Spinal cord (tissue), 10 donors: ENCODE measurements around the gene RPAP2. TPM values are rescaled to one million over a fixed set of nuclear protein-coding genes. Genes with fewer than 3 reads are reported as not detected.
"Not testable (repeated sequence)": the region's sequence is repeated elsewhere in the genome, so short reads cannot be mapped to it uniquely, and the experiment has no call there.

Experiments used
- DNase-seq, 6 donors: peaks; one replicate each; pipeline versions ENCODE4 v3.0.0 to v3.0.0-alpha.2; 2013 to 2015; ENCODE audit warnings: low spot score in 6 of 6, low read depth in 4 of 6
- H3K27ac ChIP-seq: one replicate; pipeline ENCODE4 v1.5.1; 2013; ENCODE audit warnings: low read depth, low read length, control low read depth
- H3K27me3 ChIP-seq: one replicate; pipeline ENCODE4 v1.6.1; 2013; ENCODE audit warnings: low read length; ENCODE audit not compliant: control insufficient read depth, insufficient read depth
- H3K36me3 ChIP-seq: one replicate; pipeline ENCODE4 v1.6.1; 2013; ENCODE audit warnings: low read length; ENCODE audit not compliant: control insufficient read depth, insufficient read depth
- H3K4me1 ChIP-seq: one replicate; pipeline ENCODE4 v1.6.1; 2013; ENCODE audit warnings: low read length; ENCODE audit not compliant: control insufficient read depth, insufficient read depth
- H3K4me3 ChIP-seq: one replicate; pipeline ENCODE4 v1.5.1; 2013; ENCODE audit warnings: low read depth, low read length, control low read depth
- H3K9me3 ChIP-seq: one replicate; pipeline ENCODE4 v1.6.1; 2013; ENCODE audit warnings: low read length; ENCODE audit not compliant: control insufficient read depth, insufficient read depth
- WGBS: methylation state at CpG from one replicate; pipeline ENCODE4 v1.1.5; 2013; ENCODE audit warnings: missing lambda C conversion rate; ENCODE audit not compliant: insufficient coverage; 5-methylcytosine and 5-hydroxymethylcytosine counted together
- polyA plus RNA-seq, 2 donors: library from polyadenylated mRNA; unstranded; fragments of 120-200 nt; gene quantifications; one replicate each; pipeline ENCODE4 v1.2.1, GENCODE V29; 2013; ENCODE audit not compliant: insufficient read length in 2 of 2
- total RNA-seq, 2 donors: library from RNA; depleted of rRNA in 1 of 2; stranded (reverse); fragments of 120-200 nt in 1 of 2; fragments of >200 nt in 1 of 2; gene quantifications; one replicate each; pipeline versions ENCODE4 v1.2.3 to v1.2.4, GENCODE V29; 2013 to 2014
- donor health status: healthy.

RPAP2 gene
- total and polyA plus RNA-seq, 4 donors = 13.6 to 35.3 (median 20.0) TPM

DNA sequence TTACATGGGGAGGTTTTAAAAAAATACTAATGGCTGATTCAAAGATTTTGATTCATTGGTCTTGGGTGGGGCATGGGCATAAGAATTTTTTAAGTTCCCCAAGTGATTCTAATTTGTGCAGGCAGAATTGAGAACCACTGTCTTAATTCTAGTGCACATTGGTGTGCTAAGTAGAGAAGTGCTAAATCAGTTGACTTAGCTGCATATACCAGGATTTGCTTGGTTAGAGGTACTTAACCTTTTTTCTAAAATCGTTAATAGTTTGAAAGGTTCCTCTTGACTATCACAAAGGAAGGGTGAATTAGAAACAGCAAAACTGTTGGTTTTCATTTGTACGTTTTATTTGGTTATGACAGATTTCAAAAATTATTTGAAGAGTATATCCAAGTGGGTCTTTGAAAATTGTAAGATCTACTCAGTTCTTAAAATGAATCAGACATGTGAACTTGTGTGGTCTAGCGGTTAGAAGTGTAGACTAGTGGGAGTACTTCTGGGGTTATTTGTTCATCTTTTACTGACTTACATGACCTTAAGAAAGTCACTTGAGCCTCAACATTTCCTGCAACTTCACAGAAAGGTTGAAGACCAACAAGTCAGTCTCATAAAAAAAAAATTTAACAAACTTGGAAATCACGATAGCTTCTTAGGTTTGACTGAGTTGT lies 66.7 kb downstream of the RPAP2 start:
- no CpG with 5 or more reads among the region's 4 CpGs for WGBS
- Histone ChIP-seq H3K36me3 (peaks cover 3% of the 10 kb centered on the region), H3K27me3 (no peaks in the 10 kb centered on the region), H3K4me3 (no peak overlapping the region), H3K4me1 (no peaks in the 10 kb centered on the region), H3K9me3 (no peaks in the 10 kb centered on the region), H3K27ac (no peak overlapping the region)
- no peak for DNase-seq

DNA sequence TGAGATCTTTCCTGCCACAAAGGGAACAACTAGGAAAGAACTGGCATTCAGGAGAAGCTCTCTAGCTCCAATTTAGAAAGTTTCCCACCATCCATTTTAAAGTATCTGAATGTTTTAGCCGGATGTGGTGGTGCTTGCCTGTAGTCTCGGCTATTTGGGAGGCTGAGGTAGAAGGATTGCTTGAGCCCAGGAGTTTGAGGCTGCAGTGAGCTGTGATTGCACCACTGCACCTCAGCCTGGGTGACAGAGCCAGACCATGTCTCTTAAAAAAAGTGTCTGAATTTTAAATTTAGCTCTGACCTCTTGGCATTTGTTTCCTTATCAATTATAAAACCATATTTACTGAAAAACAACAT lies 67.2 kb downstream of the RPAP2 start:
- no peak overlapping the region for H3K4me3 ChIP-seq
- no peak for DNase-seq
- 100% methylated on average over 2 of the region's 2 CpGs for WGBS
- H3K36me3 ChIP-seq = peaks cover 3% of the 10 kb centered on the region
- no peaks in the 10 kb centered on the region for H3K27me3 ChIP-seq
- no peaks in the 10 kb centered on the region for H3K9me3 ChIP-seq
- H3K27ac ChIP-seq = no peak overlapping the region
- H3K4me1 ChIP-seq = no peaks in the 10 kb centered on the region

DNA sequence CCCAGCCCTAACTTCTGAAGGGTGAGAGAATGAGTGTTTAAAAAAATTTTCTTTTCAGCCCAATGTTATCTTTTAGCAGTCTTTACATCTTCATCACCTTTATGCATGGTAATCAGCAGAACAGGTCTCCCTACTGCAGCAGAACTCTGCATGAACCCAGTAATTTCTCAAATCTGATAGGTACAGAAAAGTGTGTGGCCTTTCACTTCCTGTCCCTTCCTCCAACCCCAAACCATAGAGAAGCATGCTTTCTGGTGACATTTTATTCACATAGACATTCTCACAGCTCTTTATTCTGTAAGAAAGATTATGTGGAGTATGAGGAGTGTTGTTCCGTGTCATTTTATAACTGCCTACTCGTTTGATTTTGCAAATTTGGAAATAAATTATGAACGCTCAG lies 68.6 kb downstream of the RPAP2 start:
- Histone ChIP-seq H3K9me3 (no peaks in the 10 kb centered on the region), H3K27ac (no peak overlapping the region), H3K4me3 (no peak overlapping the region), H3K4me1 (no peaks in the 10 kb centered on the region), H3K36me3 (peaks cover 3% of the 10 kb centered on the region), H3K27me3 (no peaks in the 10 kb centered on the region)
- WGBS = 100% methylated on average over 1 of the region's 3 CpGs
- DNase-seq = no peak

DNA sequence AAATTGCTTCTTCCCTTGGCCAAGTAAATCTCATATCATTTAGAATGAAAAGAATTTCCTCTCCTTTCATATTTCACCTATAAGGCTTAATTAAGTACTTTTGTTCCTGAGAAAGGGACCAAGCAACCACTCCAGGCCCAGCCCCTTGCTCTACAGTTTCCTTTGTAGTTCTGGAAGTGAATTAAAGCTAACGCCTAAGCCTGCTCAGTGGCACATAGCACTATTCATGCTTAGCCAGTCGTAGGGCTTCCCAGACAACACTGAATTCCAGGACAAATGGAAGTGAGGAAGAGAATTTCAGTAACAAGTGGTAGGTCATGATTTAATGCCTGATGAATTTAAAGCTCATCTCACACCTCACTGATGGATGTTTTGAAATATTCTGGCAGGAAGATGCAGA lies 73.3 kb downstream of the RPAP2 start:
- H3K4me1 ChIP-seq = no peaks in the 10 kb centered on the region
- no peak overlapping the region for H3K4me3 ChIP-seq
- no peak overlapping the region for H3K27ac ChIP-seq
- WGBS = no CpG with 5 or more reads among the region's 2 CpGs
- peaks cover 3% of the 10 kb centered on the region for H3K36me3 ChIP-seq
- H3K9me3 ChIP-seq = no peaks in the 10 kb centered on the region
- no peaks in the 10 kb centered on the region for H3K27me3 ChIP-seq
- peak in 1 of 6 donors; percentile 2 for DNase-seq

DNA sequence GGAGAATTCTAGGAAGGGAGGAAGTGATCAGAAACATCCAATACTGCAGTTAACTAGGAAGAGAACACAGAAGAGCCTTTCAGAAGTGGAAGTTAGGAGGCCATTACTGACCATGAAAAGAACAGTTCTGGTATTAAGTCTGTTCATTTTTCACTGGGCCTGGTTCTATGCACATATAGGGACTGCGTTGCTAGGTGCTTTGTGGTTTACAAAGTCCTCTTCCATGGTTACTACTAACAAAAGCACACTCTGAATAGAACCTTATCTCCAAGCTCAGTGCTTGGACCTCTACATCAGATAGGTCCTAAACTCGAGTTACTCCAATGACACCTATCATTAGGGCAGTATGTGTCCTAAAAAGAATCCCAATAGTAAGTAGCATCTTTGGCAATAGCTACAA lies 75.4 kb downstream of the RPAP2 start:
- Histone ChIP-seq H3K27me3 (no peaks in the 10 kb centered on the region), H3K36me3 (peaks cover 3% of the 10 kb centered on the region), H3K27ac (no peak overlapping the region), H3K9me3 (no peaks in the 10 kb centered on the region), H3K4me1 (no peaks in the 10 kb centered on the region), H3K4me3 (no peak overlapping the region)
- DNase-seq = no peak
- no CpG with 5 or more reads among the region's 2 CpGs for WGBS

DNA sequence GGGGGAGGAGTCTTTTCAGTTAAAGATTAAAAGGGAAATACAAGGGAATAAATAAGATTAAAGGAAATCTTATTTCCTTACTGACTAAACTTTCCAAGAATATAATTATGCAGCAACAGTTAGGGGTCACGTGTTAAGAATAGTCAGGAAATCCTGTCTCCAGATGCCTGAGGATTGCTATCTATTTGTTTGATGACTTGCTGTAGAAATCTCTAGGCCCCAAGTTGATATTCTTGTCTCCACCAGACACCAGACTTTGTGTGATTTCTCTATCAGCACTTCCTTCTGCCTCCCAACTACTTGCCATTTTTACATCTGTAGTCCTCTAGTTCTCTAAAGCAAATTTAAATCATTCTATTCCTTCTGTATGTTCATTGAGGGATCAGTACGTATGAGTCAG lies 77.5 kb downstream of the RPAP2 start:
- whole genome bisulfite sequencing = no CpG with 5 or more reads among the region's 2 CpGs
- H3K4me3 ChIP-seq = no peak overlapping the region
- no peak overlapping the region for H3K27ac ChIP-seq
- no peaks in the 10 kb centered on the region for H3K27me3 ChIP-seq
- H3K4me1 ChIP-seq = no peaks in the 10 kb centered on the region
- no peak for DNase-seq
- no peaks in the 10 kb centered on the region for H3K9me3 ChIP-seq
- H3K36me3 ChIP-seq = peaks cover 3% of the 10 kb centered on the region

DNA sequence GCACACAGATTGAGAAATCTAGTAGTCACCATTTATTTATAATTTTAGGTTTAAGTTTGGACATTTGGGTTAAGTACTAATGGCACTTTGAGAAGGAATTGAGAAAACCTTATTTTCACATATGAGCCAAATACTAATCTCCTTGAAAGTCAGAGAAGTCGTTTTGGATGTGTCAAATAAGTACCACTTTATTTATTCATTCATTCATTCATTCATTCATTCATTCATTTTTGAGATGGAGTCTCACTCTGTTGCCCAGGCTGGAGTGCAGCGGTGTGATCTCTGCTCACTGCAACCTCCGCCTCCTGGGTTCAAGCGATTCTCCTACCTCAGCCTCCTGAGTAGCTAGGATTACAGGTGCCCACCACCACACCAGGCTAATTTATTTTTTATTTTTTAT lies 79.1 kb downstream of the RPAP2 start:
- H3K27ac ChIP-seq, DNase-seq, H3K27me3 ChIP-seq, H3K36me3 ChIP-seq, H3K4me3 ChIP-seq, H3K9me3 ChIP-seq, H3K4me1 ChIP-seq: not testable (repeated sequence)
- WGBS = 100% methylated on average over 1 of the region's 4 CpGs

DNA sequence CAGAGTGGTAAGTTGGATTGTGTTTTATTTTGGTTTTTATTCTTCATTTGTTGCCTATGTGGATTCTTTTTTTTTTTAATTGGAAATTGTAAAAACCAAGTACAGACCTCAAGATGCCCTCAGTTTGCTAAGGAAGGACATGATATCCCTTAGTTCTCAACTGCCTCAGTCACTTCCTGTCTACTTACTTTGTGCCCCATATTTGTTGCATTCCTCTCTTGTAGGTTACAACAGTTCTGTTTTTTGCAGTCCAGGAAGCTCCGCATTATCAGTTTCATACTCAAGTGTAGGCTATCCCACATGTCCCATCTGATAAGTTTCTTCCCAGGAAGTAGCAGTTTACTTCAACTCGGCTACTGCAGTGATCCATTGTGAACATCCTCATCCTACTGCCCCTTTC lies 82.0 kb downstream of the RPAP2 start:
- Histone ChIP-seq H3K27ac (no peak overlapping the region), H3K36me3 (peaks cover 8% of the 10 kb centered on the region), H3K4me1 (no peaks in the 10 kb centered on the region), H3K4me3 (no peak overlapping the region), H3K27me3 (no peaks in the 10 kb centered on the region), H3K9me3 (no peaks in the 10 kb centered on the region)
- WGBS = 100% methylated on average over 2 of the region's 2 CpGs
- DNase-seq = no peak

DNA sequence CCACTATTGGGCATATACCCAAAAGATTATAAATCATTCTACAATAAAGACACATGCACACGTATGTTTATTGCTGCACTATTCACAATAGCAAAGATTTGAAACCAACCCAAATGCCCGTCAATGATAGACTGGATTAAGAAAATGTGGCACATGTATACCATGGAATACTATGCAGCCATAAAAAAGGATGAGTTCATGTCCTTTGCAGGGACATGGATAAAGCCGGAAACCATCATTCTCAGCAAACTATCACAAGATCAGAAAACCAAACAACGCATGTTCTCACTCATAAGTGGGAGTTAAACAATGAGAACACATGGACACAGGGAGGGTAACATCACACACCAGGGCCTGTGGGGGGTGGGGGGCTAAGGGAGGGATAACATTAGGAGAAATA lies 95.1 kb downstream of the RPAP2 start:
- DNase-seq, H3K27me3 ChIP-seq, H3K9me3 ChIP-seq, H3K27ac ChIP-seq, H3K36me3 ChIP-seq, H3K4me1 ChIP-seq, H3K4me3 ChIP-seq: not testable (repeated sequence)
- no CpG with 5 or more reads among the region's 4 CpGs for WGBS

DNA sequence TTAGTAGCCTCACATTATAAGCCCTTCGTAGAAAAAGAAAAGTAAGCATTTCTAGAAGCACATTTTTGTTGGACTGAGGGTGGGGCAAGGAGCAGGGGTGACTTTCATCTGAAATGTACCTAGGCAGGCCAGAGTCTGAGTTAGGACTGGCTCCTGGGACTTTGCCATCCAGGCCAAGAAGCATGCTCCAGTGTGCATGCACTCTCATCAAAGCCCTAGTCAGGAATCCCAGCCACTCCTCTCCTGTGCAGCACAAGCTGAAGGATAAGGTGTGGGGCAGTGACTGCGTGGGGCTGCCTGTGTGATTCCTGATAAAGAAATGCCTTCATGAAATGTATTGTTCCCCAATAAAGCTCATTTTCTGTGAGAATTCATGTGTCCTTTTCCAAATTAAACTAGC lies 99.7 kb downstream of the RPAP2 start:
- Histone ChIP-seq H3K27me3 (no peaks in the 10 kb centered on the region), H3K36me3 (no peaks in the 10 kb centered on the region), H3K9me3 (peaks cover 1% of the 10 kb centered on the region), H3K4me3 (no peak overlapping the region), H3K4me1 (no peaks in the 10 kb centered on the region), H3K27ac (no peak overlapping the region)
- no peak for DNase-seq
- WGBS = no CpG with 5 or more reads among the region's 2 CpGs
